Measurements from ENCODE around the gene SEMA4D. TPM values are rescaled to one million over a fixed set of nuclear protein-coding genes. Genes with fewer than 3 reads are reported as not detected.

SEMA4D gene
- total and polyA plus RNA-seq, 4 donors = 1.4 to 26.2 (median 13.5) TPM

GRCh38 chr9:89380437-89381307 is 117.2 kb downstream of the SEMA4D start:
- no peaks in the 10 kb centered on the region for H3K4me1 ChIP-seq (ENCODE audit: control insufficient read depth in 1 of 2, insufficient read depth in 2 of 2, low read length in 2 of 2)
- H3K27me3 ChIP-seq (ENCODE audit: control insufficient read depth in 1 of 2, insufficient read depth in 2 of 2, low read length in 1 of 2) = no peaks in the 10 kb centered on the region
- no peak overlapping the region for H3K27ac ChIP-seq (ENCODE audit: low read depth in 1 of 2, low read length in 2 of 2)
- peaks cover 0 to 5% of the 10 kb centered on the region in 2 donors for H3K36me3 ChIP-seq (ENCODE audit: control insufficient read depth in 1 of 2, insufficient read depth in 2 of 2, low read length in 1 of 2)
- ATAC-seq (ENCODE audit: low FRiP score) (no peak), DNase-seq (no peak)
- intact Hi-C loops (cut with DNase I) = no loop called here
- H3K4me3 ChIP-seq (ENCODE audit: low read length in 2 of 2) = no peak overlapping the region
- 76 to 82% methylated on average over 26 of the region's 26 CpGs for WGBS, 2 donors
- H3K9me3 ChIP-seq (ENCODE audit: control insufficient read depth, low read length) = no peaks in the 10 kb centered on the region

DNA sequence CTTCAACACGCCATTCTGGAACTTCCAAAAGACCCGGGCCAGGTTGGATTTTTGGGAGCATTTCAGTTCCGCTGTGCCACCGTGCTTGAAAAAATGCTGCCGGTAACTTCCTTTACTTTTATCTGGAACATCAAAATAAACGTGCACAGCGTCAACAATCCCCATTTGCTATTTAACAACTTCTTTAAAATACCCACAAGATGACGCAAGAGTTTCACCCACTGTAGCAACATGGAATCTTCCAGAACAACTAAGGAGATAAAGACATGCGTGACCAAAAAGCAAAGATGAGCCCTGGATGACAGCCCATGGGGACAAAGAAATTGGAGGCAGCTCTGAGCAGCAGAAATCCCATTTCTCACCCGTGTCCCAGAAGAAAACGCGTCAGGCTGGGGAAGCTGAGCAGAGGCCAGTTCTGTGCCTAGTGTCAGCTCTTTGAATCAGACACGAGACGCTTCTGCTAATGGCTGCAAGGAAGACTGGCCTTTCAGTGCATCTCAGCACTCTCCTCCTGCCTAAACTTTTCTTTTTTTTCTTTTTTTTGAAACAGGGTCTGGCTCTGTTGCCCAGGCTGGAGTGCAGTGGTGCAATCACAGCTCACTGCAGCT is 118.3 kb downstream of the SEMA4D start:
- Histone ChIP-seq H3K27ac (ENCODE audit: low read depth in 1 of 2, low read length in 2 of 2) (no peak overlapping the region), H3K9me3 (ENCODE audit: control insufficient read depth, low read length) (no peaks in the 10 kb centered on the region), H3K27me3 (ENCODE audit: control insufficient read depth in 1 of 2, insufficient read depth in 2 of 2, low read length in 1 of 2) (no peaks in the 10 kb centered on the region), H3K4me1 (ENCODE audit: control insufficient read depth in 1 of 2, insufficient read depth in 2 of 2, low read length in 2 of 2) (no peaks in the 10 kb centered on the region), H3K4me3 (ENCODE audit: low read length in 2 of 2) (no peak overlapping the region), H3K36me3 (ENCODE audit: control insufficient read depth in 1 of 2, insufficient read depth in 2 of 2, low read length in 1 of 2) (peaks cover 0 to 5% of the 10 kb centered on the region in 2 donors)
- intact Hi-C loops (cut with DNase I) = no loop called here
- ATAC-seq (ENCODE audit: low FRiP score) (no peak), DNase-seq (no peak)
- WGBS, 2 donors = 89 to 90% methylated on average over 14 of the region's 14 CpGs

DNA sequence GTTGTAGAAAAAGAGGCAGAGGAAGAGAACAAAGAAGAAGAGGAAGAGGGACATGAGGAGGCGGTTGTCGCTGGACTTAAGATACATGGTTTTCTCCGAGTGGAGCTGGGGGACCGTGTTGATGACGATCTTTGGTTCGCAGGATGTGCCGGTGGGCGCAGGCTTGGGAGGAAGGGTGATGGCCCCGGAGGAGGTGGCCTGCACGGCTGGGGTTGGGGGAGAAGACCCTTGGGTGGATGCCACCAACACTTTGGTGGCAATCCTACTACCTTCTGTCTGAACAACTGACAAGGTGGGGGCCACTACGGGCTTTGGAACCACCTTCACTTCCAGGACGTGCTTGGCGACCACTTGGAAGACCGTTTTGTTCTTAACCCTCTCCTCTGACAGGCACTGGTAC is 118.9 kb downstream of the SEMA4D start:
- WGBS, 2 donors = 94 to 95% methylated on average over 13 to 14 of the region's 14 CpGs
- H3K27me3 ChIP-seq (ENCODE audit: control insufficient read depth in 1 of 2, insufficient read depth in 2 of 2, low read length in 1 of 2) = no peaks in the 10 kb centered on the region
- intact Hi-C loops (cut with DNase I) = no loop called here

GRCh38 chr9:89378541-89378940 is 119.4 kb downstream of the SEMA4D start:
- WGBS, 2 donors = 93 to 94% methylated on average over 21 of the region's 21 CpGs
- Histone ChIP-seq H3K4me3 (ENCODE audit: low read length in 2 of 2) (no peak overlapping the region), H3K27ac (ENCODE audit: low read depth in 1 of 2, low read length in 2 of 2) (no peak overlapping the region), H3K36me3 (ENCODE audit: control insufficient read depth in 1 of 2, insufficient read depth in 2 of 2, low read length in 1 of 2) (peaks cover 0 to 5% of the 10 kb centered on the region in 2 donors), H3K4me1 (ENCODE audit: control insufficient read depth in 1 of 2, insufficient read depth in 2 of 2, low read length in 2 of 2) (no peaks in the 10 kb centered on the region), H3K27me3 (ENCODE audit: control insufficient read depth in 1 of 2, insufficient read depth in 2 of 2, low read length in 1 of 2) (no peaks in the 10 kb centered on the region), H3K9me3 (ENCODE audit: control insufficient read depth, low read length) (no peaks in the 10 kb centered on the region)
- DNase-seq (no peak), ATAC-seq (ENCODE audit: low FRiP score) (no peak)
- intact Hi-C loops (cut with DNase I) = no loop called here

More for the DNA sequence above, 118.9 kb downstream of the SEMA4D start:
- Histone ChIP-seq H3K9me3 (ENCODE audit: control insufficient read depth, low read length) (no peaks in the 10 kb centered on the region), H3K4me1 (ENCODE audit: control insufficient read depth in 1 of 2, insufficient read depth in 2 of 2, low read length in 2 of 2) (no peaks in the 10 kb centered on the region), H3K4me3 (ENCODE audit: low read length in 2 of 2) (no peak overlapping the region), H3K36me3 (ENCODE audit: control insufficient read depth in 1 of 2, insufficient read depth in 2 of 2, low read length in 1 of 2) (peaks cover 0 to 5% of the 10 kb centered on the region in 2 donors), H3K27ac (ENCODE audit: low read depth in 1 of 2, low read length in 2 of 2) (no peak overlapping the region)
- ATAC-seq (ENCODE audit: low FRiP score) (no peak), DNase-seq (no peak)

DNA sequence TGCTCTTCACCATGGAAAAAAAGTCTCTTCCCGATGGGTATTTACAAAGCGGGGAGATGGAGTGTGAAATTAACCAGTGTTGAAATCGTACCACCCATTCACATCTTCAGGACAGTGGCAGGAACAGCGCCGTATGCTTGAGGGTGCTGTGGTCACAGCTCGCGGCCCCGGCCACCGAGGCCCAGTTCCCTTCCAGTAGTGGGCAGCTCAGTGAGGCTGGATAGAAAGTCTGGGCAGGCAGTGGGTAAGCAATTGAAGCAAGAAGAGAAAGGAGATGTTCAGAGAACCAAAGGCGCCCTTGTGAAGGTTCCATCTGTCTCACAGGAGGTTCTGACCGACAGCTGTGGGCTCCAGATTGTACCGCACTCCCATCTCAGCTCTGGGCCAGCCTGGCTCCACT is 120.5 kb downstream of the SEMA4D start:
- H3K27me3 ChIP-seq (ENCODE audit: control insufficient read depth in 1 of 2, insufficient read depth in 2 of 2, low read length in 1 of 2) = no peaks in the 10 kb centered on the region
- H3K4me1 ChIP-seq (ENCODE audit: control insufficient read depth in 1 of 2, insufficient read depth in 2 of 2, low read length in 2 of 2) = no peaks in the 10 kb centered on the region
- 92 to 95% methylated on average over 12 of the region's 12 CpGs for WGBS, 2 donors
- H3K4me3 ChIP-seq (ENCODE audit: low read length in 2 of 2) = no peak overlapping the region
- no peaks in the 10 kb centered on the region for H3K9me3 ChIP-seq (ENCODE audit: control insufficient read depth, low read length)
- no peak for ATAC-seq (ENCODE audit: low FRiP score)
- no peak overlapping the region for H3K27ac ChIP-seq (ENCODE audit: low read depth in 1 of 2, low read length in 2 of 2)
- peaks cover 0 to 5% of the 10 kb centered on the region in 2 donors for H3K36me3 ChIP-seq (ENCODE audit: control insufficient read depth in 1 of 2, insufficient read depth in 2 of 2, low read length in 1 of 2)
- no peak for DNase-seq
- intact Hi-C loops (cut with DNase I) = no loop called here

- Histone ChIP-seq H3K36me3 (ENCODE audit: control insufficient read depth in 1 of 2, insufficient read depth in 2 of 2, low read length in 1 of 2) (peaks cover 0 to 5% of the 10 kb centered on the region in 2 donors), H3K4me1 (ENCODE audit: control insufficient read depth in 1 of 2, insufficient read depth in 2 of 2, low read length in 2 of 2) (no peaks in the 10 kb centered on the region), H3K27me3 (ENCODE audit: control insufficient read depth in 1 of 2, insufficient read depth in 2 of 2, low read length in 1 of 2) (no peaks in the 10 kb centered on the region), H3K9me3 (ENCODE audit: control insufficient read depth, low read length) (no peaks in the 10 kb centered on the region), H3K27ac (ENCODE audit: low read depth in 1 of 2, low read length in 2 of 2) (no peak overlapping the region), H3K4me3 (ENCODE audit: low read length in 2 of 2) (no peak overlapping the region)
- intact Hi-C loops (cut with DNase I) = no loop called here
- WGBS, 2 donors = 88 to 94% methylated on average over 17 of the region's 17 CpGs
- DNase-seq = no peak
- no peak for ATAC-seq (ENCODE audit: low FRiP score)
These were observed 121.1 kb downstream of the SEMA4D start for GRCh38 chr9:89376741-89377351.

- no peak overlapping the region for H3K27ac ChIP-seq (ENCODE audit: low read depth in 1 of 2, low read length in 2 of 2)
- no peaks in the 10 kb centered on the region for H3K4me1 ChIP-seq (ENCODE audit: control insufficient read depth in 1 of 2, insufficient read depth in 2 of 2, low read length in 2 of 2)
- H3K36me3 ChIP-seq (ENCODE audit: control insufficient read depth in 1 of 2, insufficient read depth in 2 of 2, low read length in 1 of 2) = peaks cover 0 to 5% of the 10 kb centered on the region in 2 donors
- ATAC-seq (ENCODE audit: low FRiP score) (no peak), DNase-seq (no peak)
- intact Hi-C loops (cut with DNase I) = no loop called here
- no peak overlapping the region for H3K4me3 ChIP-seq (ENCODE audit: low read length in 2 of 2)
- no peaks in the 10 kb centered on the region for H3K27me3 ChIP-seq (ENCODE audit: control insufficient read depth in 1 of 2, insufficient read depth in 2 of 2, low read length in 1 of 2)
- no peaks in the 10 kb centered on the region for H3K9me3 ChIP-seq (ENCODE audit: control insufficient read depth, low read length)
- 92 to 93% methylated on average over 4 of the region's 4 CpGs for WGBS, 2 donors
These were observed 121.6 kb downstream of the SEMA4D start for GRCh38 chr9:89376286-89376685.

DNA sequence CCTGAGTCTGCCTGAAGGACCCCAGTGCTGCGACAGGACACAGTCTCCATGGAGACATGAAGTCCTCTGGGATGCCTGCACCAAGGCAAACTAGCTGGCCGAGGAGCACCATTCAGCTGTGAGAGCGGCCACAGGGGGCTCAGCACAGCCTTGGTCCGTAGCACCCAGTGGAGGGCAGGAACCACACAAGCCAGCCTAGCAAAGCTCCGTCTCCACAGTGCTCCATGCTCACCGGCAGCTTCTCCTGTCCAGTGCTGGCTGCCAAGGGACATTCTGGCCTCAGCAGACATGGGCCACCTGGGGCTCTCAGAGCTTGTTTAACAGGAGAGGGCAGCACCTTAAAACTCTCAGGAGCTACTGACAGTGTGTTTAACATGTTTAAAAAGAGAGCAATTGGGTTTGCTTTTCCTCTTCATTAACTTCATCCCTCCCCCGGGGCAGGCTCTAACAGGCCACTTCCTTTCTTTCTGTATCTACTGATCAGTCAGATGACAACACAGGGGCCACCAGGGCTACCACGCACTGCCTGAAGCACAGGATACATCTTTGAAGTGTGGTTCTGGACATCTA is 122.6 kb downstream of the SEMA4D start:
- no peaks in the 10 kb centered on the region for H3K27me3 ChIP-seq (ENCODE audit: control insufficient read depth in 1 of 2, insufficient read depth in 2 of 2, low read length in 1 of 2)
- peaks cover 0 to 5% of the 10 kb centered on the region in 2 donors for H3K36me3 ChIP-seq (ENCODE audit: control insufficient read depth in 1 of 2, insufficient read depth in 2 of 2, low read length in 1 of 2)
- no peaks in the 10 kb centered on the region for H3K4me1 ChIP-seq (ENCODE audit: control insufficient read depth in 1 of 2, insufficient read depth in 2 of 2, low read length in 2 of 2)
- intact Hi-C loops (cut with DNase I) = no loop called here
- H3K4me3 ChIP-seq (ENCODE audit: low read length in 2 of 2) = no peak overlapping the region
- no peak for DNase-seq
- 62 to 66% methylated on average over 8 of the region's 8 CpGs for WGBS, 2 donors
- no peak overlapping the region for H3K27ac ChIP-seq (ENCODE audit: low read depth in 1 of 2, low read length in 2 of 2)
- ATAC-seq (ENCODE audit: low FRiP score) = no peak
- H3K9me3 ChIP-seq (ENCODE audit: control insufficient read depth, low read length) = no peaks in the 10 kb centered on the region

Measured in aorta (tissue), 5 donors.